Cardiac septum (tissue), 1 donor: Measurements from ENCODE around the gene MICALL1. TPM values are rescaled to one million over a fixed set of nuclear protein-coding genes. Genes with fewer than 3 reads are reported as not detected.
"Not testable (repeated sequence)": the region's sequence is repeated elsewhere in the genome, so short reads cannot be mapped to it uniquely, and the experiment has no call there.

Source experiments
- DNase-seq: peaks from one replicate; pipeline ENCODE4 v3.0.0-alpha.2; 2020; ENCODE audit warnings: low spot score
- intact Hi-C: fragments of 100-400 bp; cut with DNase I; formaldehyde crosslinking; loops from one replicate; pipeline ENCODE4 v1.14.0; 2022
- total RNA-seq: library from RNA; stranded (reverse); fragmentation: NEBNext Ultra II Directional; extraction: Animal tissue kit (Norgen Biotek cat#: 25700); gene quantifications from one replicate; pipeline ENCODE4 v1.2.1, GENCODE V29; 2021
- donor health status: DM: no; HTN: no; CAD: no.

Gene MICALL1
- total RNA-seq, 1 donor from 2014 or later, result 16.5 TPM

DNA sequence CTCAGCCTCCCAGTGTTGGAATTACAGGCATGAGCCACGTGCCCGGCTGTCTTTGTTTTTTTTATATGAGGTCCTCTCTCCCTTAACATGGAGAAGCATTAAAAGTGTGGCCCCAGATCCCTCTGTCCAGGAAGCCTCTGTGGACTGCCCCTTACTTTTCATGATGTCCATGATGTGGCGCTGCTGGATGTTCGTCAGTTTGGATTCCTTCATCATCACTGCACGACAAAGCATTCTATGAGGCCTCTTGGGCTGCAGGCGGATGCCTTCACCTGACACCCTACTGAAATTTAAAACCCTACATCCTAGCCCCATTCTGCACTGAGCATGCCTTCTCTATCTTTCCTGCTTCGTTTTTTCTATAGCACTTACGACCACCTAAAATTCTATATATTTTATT is 45.2 kb downstream of the MICALL1 start:
- DNase-seq, result no peak
- intact Hi-C loops, result no loop called here

DNA sequence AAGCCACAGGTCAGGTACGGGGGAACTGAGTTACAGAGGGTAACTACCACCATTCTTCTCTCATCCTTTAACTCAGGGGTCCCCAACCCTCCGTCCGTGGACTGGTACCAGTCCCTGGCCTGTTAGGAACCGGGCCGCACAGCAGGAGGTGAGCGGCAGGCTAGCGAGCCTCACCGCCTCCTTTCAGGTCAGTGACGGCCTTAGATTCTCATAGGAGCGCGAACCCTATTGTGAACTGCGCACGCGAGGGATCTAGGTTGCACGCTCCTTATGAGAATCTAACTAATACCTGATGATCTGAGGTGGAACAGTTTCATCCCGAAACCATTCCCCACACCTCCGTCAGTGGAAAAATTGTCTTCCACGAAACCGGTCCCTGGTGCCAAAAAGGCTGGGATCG is 46.5 kb downstream of the MICALL1 start:
- intact Hi-C loops, DNase-seq: not testable (repeated sequence)

DNA sequence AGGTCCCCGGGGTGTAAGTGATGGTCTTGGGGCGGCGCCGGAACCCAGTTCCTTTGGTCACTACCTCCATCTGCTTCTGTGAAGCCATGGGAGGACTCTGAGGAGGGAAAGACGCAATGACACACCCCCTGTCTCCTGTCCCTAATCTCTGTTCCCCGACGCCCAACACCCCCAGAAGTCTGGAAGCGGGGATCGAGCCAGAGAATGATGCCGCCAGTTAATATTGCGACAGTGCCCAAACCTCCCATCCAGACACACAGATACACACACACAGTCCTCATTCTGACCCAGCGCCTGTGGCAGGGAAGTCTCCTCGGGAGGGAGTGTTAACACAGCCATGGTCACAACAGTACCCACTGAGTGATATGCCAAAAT is 47.0 kb downstream of the MICALL1 start:
- intact Hi-C loops, result no loop called here

DNA sequence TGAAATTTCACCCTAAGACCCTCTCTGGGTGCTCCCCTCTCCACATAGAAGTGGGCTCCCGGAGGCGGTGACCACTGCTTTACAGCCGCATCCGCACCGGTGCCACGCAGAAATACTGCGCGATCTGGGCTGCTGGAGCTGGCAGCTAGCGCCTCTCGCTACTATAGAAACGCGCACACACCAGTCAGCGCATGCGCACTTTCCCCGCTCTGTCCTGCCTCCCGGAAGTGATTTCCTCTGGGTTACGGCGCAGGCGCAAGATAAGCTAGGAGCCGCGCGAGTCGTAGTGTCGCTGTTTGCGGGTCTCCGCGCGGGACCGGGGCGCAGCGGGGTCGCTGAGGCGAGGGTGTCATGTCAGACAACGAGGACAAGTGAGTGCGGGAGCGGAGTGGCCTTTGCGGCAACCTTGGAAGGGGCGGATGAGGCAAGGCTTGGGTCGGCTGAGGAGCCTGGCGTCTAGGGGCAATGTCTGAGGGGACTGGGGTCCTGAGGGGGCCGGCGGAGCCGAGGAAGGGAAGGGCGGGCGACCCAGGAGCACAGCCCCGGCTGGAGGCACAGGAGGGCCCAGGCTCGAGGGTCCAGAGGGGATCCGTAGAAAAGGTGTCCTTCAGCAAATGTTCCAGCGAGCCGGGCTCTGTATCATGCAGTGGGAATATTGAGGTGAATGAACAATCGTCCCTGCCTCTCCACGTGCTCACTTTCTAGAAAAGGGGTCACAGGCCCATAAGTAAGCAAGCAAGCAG is 47.5 kb downstream of the MICALL1 start, which contains the start of the genes C22orf23 and POLR2F:
Gene C22orf23 (minus strand): TSS at position 165 of the 743 bp plus-strand sequence. CDS start 452 bp downstream, outside the sequence.
Gene POLR2F (plus strand): TSS at position 263 of the 743 bp plus-strand sequence. CDS start 89 bp downstream, at position 352.
- intact Hi-C loops, result no loop called here
- DNase-seq, result peak; percentile 98

More for the DNA sequence above, 47.0 kb downstream of the MICALL1 start:
- DNase-seq, result no peak

DNA sequence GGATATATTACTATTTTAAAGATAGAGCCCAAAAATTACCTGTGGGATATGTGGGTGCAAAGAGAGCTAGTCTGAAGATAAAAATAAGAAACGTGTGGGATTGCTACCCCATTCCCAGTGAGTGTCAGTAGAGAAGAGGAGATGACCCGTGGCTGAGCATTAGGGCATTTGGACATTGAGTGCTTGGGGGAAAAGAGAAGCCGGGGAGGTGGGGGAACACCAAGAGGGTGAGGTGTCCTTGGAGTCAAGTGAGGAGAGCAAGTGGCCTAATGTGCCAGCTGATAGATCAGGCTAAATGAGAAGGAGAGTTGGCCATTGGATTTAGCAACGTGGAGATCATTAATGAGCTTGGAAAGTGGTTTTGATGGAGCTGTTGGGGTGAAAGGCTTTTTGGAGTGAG is 48.6 kb downstream of the MICALL1 start:
- intact Hi-C loops, result no loop called here
- DNase-seq, result no peak

DNA sequence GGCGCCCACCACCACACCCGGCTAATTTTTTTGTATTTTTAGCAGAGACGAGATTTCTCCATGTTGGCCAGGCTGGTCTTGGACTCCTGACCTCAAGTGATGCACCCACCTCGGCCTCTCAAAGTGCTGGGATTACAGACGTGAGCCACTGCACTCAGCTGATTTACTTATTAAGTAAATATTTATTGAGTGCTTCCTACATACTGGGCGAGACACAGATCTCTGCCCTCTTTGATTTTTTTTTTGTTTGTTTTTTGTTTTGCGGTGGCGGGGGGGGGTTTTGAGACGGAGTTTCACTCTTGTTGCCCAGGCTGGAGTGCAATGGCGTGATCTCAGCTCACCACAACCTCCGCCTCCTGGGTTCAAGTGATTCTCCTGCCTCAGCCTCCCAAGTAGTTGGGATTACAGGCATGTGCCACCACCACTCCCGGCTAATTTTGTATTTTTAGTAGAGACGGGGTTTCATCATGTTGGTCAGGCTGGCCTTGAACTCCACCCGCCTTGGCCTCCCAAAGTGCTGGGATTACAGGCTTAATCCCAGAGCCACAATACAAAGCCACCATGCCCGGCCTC is 49.8 kb downstream of the MICALL1 start:
- DNase-seq, intact Hi-C loops: not testable (repeated sequence)

DNA sequence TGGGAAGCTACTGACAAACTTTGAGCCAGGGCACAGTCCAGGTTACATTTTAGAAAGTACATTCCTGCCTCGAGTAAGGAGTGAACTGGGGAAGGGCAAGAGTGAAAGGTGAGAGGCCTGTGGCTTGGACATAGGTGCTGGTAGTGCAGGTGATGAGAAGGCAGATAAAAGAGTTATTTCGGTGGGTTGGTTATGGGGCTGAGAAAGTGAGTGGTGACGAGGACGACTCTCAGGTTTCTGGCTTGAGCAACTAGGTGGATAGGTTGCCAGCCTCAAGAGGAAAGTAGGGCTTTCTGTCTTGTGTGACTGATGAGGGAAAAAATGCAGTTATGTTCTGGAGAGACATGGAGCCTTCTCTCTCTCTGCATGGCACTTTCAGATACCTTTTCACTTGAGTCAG is 51.1 kb downstream of the MICALL1 start:
- intact Hi-C loops, result no loop called here
- no peak for DNase-seq

DNA sequence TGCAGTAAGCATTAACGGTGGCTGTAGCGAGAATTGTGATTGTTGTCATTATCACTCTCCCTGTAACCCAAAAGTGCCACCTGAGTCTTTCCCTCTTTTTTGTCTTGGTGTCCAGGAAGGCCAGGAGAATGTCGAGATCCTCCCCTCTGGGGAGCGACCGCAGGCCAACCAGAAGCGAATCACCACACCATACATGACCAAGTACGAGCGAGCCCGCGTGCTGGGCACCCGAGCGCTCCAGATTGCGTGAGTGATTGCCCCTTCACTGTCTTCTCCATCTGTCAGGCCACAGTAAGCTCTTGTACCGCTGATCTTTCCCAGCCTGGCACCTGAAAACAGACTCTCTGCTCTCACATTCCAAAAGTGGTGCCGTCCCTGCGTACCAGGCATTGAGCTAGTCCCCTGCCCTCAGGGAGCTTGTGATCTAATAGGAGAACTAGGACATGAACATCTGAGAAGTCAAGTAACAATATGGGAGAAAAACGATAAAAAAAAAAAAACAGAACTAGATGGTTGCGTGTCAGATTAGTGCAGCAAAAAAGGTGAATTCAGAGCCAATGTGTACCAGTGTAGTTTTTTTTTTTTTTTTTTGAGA is 53.2 kb downstream of the MICALL1 start:
- no peak for DNase-seq
- intact Hi-C loops, result no loop called here

DNA sequence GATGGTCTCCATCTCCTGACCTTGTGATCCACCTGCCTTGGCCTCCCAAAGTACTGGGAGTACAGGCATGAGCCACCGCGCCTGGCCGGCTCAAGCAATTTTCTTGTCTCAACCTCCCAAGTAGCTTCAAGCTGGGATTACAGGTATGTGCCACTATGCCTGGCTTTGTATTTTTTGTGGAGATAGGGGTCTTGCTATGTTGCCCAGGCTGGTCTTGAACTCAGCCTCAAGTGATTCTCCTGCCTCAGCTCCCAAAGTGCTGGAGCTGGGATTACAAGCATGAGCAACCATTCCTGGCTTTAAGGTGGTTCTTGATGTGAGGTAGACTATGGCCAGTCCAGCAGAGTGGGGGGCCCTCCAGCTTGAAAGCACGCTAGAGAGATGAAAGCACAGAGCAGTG is 55.0 kb downstream of the MICALL1 start:
- intact Hi-C loops, result no loop called here
- DNase-seq, result no peak

DNA sequence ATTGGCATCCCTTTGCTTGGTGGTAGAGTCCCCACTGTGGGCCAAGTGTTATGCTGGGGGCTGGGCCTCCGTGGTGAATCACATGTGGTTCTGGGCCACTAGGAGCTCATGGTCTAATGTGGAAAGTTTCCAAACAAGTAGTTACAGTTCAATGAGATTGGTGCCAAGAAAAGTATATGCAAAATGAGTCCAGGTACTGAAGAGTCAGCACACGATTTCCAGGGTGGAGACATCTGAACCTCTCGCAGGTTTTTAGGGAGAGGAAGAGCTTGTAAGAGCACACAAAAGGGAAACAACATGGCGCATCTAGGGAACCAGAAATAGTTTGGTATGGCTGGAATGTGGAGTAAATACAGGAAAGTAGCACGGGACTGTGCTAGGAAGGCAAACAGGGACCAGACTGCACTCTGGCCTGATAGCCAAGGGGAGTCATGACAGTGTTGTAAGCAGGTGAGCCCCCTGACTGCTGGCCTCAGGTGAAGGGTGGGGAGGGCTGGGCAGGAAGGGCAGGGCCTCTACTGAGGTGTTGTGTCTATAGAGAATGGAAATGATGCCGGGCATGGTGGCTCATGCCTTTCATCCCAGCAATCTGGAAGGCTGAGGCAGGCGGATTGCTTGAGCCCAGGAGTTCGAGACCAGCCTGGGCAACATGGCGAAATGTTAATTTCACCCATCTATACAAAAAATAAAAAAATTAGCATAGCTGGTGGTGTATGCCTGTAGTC is 60.0 kb downstream of the MICALL1 start:
- intact Hi-C loops, result loop anchor here (5.0 kb wide), 2 partner anchors 79 to 149 kb away; no protein-coding TSS in a partner anchor
- DNase-seq, result no peak

DNA sequence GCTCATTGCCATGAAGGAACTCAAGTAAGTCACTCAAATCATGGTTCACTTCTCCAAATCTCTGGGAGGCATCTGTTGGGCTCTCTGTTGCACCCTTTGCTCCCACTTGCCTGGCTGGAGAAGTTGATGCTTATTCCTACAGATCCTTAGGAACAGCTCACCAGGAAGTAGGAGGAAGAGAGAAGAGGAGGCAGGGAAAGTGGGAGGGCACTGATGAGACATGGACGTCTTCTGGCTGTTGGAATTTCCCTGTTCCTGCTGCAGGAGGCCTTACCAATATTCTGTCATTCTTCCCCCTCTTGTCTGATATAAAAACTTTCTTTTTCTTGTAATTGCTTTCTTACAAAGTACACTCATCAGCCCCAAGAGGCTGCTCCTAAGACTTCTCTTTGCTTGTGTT is 61.0 kb downstream of the MICALL1 start:
- intact Hi-C loops, result loop anchor here (5.0 kb wide), 2 partner anchors 80 to 150 kb away; no protein-coding TSS in a partner anchor
- no peak for DNase-seq

DNA sequence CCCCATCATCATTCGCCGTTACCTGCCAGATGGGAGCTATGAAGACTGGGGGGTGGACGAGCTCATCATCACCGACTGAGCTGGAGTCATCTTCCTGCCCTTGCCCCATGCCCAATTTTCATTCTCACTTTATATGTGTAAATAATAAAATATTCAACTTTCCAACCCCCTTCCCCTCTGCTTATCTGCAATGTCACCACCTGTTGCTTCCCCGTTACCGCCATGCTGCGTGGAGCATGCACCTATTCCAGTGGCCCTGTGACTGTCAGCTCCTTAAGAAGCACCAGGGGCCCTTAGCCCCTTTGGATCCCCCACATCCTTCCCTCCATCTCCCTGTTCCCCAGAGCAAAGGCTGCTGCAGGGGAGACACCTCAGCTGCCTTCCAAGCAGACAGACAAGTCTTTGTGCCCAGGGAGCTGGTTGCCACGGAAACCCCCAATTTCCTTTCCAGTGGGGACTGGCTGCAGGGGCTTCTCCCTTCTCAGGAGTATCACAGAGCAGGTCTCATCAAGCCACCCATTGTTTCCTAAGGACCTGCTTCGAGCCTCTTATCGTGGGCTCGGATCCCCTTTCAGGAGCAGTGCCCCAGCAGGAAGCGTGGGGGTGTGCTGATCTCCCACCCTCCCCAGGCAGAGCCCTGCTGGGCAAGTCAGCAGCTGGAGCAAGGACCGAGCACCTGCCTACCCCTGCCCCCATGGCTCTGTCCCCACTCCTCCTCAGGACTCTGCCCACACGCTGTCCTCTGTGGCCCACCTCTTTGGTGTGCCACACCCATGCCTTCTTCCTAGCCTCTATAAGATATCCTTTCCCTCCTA is 61.7 kb downstream of the MICALL1 start:
- intact Hi-C loops, result loop anchor here (5.0 kb wide), 2 partner anchors 81 to 151 kb away; no protein-coding TSS in a partner anchor
- DNase-seq, result no peak

DNA sequence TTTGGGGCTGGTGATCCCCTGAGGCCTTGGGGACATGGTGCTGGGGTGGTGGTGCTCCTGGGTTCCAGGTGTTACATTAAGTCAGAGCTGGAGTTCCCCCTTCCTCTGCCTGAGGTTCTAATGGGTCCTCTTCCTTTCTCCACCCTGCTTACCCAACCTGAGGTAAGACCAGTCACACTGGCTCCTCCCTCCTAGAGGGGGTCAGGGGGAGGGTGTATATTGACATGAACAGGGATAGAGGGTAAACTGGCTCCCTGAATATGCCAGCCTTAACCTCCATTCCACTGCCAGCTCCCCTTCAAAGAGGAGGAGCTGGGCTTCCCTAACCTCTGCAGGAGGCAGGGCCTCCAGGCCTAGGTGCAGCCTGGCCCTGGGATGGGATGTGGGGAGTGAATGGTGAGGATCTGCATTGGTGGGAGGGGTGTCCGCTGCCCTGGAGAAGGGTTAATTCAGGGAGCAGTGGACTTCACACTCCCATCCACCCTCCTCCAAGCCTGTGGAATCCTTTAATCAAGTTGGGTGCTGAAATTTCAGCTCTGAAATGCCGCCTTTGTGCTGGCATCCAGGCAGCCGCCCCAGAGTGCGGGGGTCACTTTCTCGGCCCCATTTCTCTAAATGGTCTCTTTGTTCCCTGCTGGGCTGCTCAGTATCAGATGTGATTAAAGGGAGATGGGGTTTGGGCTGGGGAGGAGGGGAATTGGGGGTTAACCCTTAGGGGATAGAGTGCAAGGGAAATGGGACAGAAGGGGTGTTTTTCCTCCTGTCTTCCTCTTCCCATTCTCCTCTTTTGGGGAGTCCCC is 62.6 kb downstream of the MICALL1 start:
- no peak for DNase-seq
- intact Hi-C loops, result loop anchor here (5.0 kb wide), 2 partner anchors 81 to 151 kb away; no protein-coding TSS in a partner anchor

DNA sequence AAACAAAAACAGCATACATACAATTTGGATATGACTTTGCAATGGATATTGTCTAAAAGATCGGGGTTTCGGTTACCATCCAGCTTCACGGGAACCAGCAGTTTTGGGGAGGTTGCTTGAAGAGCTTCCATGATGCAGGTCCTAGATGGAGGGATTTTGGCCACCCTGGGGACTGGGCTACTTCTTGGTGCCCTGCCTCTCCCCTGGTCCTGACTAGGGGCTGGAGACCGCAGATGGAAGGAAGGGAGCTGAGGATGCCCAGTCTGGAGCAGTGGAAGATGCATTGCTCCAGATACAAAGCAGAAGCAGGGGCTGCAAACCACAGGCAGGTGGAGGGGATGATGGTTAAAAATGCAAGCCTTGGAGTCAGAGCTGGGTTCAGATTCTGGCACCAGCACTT is 64.8 kb downstream of the MICALL1 start:
- DNase-seq, result no peak
- intact Hi-C loops, result no loop called here

DNA sequence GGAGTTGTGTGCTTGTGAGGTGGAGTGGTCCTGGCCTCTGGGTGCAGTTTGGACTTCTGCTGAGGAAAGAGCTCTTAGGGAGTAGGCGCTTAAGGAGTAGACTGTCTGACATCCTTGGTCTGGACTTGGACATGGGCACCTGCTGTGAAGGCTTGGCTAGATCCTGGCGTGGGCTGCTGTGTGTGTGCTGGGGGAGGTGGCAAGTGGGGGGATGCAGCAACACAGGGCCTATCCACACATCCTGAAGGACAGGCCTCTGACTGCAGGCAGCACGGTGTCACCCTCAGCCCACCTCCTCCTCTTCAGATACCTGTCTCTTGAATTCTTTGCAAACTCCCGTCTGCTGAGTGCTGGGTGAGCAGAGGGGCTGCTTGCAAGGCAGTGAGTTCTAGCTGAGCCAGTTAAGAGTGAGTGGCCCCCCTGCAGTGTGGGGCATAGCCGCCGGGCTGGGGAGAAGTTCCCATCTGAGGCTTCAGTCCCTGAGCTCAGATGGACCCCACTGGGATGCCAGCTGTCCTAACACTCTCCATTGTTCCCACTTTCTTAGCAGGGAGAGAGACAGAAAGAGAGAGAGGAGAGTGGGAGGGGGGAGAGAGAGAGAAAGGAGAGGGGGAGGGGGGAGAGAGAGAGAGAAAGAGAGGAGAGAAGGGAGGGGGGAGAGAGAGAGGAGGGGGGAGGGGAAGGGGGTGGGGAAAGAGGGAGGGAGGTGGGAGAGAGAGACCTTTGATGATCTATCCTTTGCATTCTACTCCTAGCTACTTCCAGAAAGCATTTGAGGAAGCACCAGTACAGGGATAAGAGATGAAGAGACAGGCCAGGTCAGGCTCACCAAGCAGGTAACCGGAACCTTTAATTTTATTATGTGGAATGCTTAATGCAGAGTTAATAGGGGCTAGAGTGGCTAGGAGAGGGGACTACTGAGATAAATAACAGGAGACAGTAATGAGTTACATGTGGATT is 65.7 kb downstream of the MICALL1 start:
- intact Hi-C loops, result no loop called here
- DNase-seq, result no peak

DNA sequence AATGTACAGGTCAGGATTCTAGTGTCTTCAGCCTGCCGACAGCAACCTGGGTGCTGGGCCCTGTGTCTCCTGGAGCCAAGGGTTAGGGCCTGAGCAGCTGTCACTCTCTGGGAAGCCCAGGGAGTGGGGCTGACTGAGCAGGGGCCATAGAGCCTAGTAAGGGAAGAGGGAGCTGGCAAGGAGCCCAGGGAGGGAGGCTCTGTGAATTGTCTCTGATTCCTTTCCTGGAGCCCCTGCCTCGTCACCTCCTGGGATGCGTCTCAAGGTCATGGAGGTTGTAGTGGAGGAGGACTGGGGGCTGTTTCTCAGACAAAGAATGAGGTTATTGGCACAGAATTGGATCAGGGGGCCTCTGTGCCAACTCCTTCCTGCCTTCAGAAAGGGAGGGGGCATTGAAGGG is 66.4 kb downstream of the MICALL1 start:
- intact Hi-C loops, result no loop called here
- DNase-seq, result no peak
